HG02571 (cell line): ENCODE results near the gene TRNP1.

Source experiments
- ATAC-seq: cut with Tn5 transposase; IDR thresholded peaks from one replicate; pipeline ENCODE4 v1.9.1; 2021; ENCODE audit warnings: mild to moderate bottlenecking, moderate library complexity; ENCODE audit not compliant: unreplicated experiment

The TRNP1 gene

DNA sequence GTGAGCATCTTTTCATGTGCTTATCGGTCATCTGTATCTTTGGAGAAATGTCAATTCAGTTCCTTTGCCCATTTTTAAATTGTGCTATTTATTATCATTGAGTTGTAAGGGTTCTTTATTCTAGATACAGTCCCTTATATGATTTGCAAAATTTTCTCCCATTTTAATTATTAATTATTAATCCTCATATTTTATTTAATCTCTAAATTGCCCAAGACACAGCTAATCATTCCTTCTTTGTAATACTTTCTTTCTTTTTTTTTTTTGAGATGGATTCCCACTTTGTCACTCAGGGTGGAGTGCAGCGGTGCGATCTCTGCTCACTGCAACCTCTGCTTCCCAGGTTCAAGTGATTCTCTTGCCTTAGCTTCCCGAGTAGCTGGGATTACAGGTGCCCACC, 32.2 kb downstream of the TRNP1 start:
- ATAC-seq = no peak

DNA sequence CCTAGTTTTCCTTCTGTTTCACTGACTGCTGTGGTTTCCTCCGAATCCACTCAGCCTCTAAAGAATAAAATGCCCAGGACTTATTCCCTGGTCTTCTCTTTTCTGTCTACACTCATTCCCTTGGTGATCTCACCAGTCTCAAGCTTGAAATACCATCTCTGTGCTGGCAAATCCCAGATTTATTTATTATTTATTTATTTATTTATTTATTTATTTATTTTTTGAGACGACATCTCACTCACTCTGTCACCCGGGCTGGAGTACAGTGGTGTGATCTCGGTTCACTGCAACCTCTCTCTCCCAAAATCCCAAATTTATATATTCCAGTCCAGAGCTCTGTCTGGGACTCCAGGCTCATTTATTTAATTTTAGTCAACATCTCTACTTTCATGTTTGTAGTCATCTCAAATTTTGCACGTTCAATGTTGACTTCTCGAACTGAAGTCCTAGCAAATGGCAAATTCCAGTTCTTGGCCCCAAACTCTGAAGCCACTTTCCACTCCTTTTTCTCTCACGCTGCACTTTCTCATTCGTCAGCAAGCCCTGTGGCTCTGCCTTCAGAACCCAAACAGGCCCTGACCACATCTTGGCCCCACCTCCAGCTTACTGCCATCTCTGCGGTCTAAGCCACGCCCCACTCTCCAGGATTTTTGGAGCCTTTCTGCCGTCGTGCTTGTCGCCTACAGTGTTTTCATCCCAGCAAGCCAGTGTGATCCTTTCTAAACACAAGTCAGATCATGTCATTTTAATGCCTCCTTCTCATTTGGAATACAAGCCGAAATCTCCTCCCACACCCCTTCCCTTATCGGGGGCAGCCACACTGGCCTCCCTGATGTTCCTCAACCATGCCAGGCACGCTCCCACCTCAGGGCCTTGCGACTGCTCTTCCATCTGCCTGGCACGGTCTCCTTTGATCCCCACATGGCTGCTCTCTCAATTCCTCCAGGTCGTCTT, 33.4 kb downstream of the TRNP1 start:
- ATAC-seq = no peak

DNA sequence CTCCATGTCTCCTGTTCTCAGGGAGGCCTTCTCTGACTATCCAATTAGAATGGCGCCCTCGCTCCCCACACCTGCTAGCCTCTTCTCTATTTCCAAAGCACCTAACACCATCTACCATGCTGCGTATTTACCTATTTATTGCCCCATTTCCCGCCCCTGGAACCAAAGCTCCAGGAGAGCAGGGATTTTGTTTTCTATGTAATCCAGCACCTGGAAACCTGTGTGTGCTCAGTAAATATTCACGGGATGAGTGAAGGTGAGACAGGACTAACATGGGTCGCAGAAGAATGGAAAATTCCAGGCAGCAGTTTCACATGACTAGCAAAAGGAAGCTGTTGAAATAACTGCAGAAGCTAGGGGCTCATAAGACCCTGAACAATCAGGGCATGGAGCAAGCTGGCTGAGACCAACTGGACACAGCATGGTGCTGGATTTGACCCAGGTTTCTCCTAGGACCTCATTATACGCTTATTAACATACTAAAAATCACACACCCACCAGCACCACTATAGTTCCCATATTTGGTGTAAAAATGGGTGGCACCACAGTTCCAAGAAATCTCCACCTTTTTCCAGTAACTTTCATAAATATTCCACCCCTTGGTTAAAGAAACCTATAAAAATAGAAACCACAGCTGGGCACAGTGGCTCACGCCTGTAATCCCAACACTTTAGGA, 34.2 kb downstream of the TRNP1 start:
- no peak for ATAC-seq

DNA sequence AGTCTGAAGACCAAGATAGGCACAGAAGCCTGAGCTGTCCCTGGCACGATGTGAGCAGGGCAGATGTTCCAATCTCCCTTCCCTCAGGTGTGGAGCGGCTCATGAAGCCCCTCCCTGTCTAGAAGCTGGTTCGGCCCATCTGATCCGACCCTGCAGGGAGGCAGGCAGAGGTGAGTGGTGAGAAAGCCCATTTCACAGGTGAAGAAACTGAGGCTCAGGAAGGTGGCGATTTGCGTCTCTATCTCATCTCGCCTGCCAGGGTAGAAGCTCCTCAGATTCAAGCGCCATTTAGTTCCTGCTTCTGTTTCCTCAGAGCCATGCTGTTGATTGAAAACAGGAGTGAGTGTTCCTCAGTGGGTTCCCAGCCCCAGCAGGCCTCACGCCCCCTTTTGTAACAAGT, 36.0 kb downstream of the TRNP1 start:
- no peak for ATAC-seq

DNA sequence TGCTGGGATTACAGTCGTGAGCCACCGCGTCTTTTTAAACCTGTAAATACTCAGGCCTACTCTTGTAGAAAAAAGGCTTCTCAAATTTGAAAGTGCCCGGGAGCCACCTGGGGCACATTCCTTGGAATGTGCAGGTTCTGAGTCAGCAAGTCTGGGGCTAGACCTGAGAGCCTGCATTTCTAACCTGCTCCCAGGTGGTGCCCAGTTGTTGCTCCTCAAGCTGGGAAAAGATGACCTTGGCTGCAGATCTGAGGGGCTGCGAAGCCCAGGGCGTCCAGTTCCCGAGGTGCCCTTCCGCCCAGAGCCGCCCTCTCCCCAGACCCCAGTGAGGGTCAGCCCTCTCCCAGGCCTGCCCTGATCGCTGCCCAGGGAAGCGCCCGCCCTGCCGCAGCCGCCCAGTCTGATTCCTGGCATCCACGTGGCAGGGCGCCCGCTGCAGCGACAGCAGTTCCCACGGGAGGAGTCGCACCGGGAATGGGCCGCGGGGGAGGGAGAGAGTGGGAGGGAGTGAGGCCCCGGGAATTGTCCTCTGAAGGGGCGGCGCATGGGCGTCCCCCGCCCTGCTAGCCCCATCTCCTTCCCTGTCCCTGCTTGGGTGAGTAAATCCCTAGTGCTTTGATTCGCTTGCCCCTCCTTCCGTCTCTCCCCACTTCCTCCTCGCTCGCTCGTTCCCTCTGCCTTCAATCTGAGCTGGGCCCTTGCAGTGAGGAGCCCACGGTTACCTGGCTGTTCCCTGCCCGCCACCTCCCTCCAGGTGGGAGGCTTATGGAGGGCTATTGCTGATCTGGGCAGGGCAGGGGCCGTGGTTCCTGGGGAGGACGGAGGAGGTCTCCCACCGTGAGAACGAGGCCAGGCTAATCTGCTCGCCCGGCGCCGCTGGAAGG, 38.0 kb downstream of the TRNP1 start:
- ATAC-seq = no peak

DNA sequence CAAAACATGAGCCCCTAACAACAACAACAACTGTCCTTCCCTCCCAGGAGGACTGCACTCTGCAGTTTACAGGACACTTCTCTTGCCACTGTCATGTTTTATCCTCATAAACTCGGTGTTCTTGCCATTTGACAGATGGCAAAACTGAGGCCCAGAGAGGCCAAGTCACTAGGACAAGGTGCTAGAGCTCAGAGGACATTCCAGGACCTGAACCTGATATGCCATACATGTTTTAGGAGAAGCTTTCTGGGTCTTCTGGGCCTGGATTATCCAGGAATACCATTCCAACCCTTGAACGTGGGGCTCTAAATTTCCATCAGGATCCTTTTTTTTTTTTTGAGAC, 38.6 kb downstream of the TRNP1 start:
- ATAC-seq = no peak

DNA sequence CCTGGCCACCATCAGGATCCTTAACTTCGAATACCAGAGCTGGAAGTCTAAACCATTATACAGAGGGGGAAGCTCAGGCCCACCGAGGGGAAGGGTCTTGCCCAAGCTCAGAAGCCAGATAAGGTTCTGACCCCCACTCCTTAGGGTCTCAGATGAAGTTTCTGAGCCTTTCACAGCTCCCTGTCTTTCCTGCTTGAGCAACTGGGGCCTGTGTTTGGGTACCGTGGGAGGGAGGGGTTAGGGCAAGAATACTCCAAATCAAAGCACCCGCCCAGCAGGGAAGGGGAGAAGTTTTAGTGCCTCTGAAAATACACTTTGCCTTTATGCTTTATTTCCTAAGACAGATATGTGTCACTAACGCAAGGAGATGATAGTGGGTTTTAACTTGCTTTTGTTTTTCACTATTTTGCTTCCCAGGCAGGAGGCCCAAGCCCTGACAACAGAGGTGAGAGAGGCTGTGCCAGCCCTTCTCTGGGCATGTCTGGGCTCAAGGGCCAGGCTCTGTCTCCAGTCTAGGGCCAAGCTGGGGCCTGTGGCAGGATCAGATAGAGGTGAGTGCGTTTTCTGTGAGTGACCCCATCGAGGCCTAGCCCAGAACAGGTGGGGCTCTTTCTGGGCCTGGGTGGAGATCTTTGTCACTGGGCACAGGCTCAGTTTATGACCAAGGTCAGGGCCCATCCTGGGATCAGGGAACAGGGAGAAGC, 39.7 kb downstream of the TRNP1 start:
- no peak for ATAC-seq

DNA sequence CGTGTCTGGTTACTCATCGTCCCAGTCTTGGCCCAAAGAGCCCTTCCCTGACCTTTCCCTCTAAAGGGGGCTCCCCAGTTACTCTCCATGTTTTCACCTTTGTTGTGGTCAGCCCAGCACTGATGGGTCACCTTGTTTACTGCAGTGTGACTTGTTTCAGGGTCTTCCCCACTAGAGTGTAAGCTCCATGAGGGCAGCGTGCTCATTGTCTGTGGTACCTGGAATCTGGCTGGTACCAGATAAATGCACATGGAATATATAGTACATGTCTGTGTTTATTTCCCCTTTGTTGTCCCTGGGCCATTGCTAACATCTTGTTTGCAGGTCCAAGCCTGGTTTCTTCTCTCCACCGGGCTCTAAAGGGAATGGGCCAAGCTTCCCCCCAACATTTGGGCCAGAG, 41.9 kb downstream of the TRNP1 start:
- ATAC-seq = no peak

DNA sequence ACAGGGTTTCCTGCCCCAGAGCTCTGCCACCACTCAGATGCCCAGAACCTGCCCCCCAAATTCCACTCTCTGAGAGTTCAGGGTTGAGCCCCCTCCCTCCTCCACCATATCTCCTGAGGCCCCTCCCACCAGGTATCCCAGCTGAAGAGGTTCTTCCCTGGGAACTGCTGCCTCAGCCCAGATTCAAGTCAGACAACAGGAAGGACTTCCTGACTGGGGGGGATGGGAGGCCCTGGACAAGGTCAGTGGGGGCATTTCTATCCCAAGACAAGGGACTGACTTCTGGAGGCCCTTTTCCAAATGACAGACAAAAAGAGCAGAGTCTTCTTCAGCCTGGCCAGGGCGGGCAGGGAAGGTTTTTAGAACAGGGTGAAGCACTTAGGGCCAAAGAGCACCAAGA, 43.2 kb downstream of the TRNP1 start:
- no peak for ATAC-seq

DNA sequence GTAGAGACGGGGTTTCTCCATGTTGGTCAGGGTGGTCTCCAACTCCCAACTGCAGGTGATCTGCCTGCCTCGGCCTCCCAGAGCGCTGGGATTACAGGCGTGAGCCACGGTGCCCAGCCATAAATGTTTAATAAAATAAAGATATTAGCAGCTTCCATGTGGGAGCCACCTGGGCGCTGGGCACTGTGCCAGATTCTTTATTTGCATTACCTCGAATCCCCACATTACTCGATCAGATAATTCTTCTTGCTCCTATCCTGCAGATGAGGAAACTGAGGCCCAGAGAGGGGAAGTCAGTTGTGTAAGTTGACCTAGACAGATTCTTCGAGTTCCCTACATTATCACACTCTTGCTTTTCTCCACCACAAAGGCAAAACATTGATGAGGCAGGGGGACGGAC, 44.0 kb downstream of the TRNP1 start:
- no peak for ATAC-seq

DNA sequence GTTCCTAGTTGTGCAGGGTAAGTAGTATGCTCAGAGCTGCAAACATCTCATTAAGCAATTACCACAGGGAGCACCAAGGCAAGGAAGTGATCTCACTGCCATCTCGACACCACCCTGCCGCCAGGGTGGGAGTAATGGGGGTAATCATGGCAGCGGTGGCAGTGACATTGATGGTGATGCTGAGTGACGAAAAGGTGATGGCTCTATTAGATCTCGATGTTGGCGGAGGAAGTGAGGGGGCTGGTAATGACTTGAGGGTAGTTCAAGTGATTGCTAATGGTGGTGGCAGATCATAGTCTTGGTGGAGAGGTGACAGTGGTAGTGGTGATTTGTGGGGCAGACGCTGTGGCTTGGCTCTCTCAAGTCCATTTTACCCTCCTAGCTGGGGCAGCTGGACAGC, 44.5 kb downstream of the TRNP1 start:
- no peak for ATAC-seq

DNA sequence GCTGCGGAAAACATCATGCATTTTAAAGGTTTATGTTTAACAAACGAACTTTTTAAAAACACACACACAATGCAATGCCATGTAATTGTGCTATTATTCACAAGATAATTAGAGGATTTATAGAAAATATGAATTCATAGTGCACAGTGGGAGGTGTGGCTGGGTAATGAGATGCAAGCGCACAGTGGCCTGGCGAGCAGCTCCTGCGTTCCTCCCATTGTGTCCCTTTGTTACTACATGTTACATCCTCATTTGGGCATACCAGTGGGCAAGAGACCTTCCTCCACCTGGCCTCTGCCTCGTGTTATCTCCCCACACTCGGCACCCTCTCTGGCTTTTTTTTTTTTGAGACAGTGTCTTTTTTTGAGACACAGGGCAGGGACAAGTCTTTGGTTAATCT, 49.2 kb downstream of the TRNP1 start:
- ATAC-seq = no peak

DNA sequence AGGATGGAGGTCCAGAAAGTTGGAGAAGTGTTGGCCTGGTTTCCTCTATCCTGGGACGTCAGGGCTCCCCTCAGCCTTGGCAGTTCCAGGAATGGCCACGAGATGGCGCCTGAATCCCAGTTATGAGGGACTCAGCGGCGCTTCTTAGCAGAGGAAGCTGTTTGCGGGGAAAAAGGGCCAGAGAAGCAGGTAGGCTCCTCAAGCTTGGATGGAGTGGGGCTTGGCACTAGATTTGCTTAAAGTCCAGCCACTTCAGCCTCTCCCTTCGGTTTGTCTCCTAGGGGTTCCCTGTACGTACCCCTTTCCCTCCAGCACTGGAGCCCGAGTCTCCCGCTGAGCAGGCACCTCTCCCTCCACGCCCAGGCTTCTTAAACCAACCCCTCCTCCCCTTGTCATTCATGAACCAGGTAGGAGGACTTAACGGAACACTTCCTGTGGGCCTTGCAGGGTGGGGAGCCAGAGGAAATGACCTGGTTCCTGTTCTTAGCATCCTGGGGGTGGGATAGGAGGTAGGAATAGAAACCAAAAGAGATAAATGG, 51.2 kb downstream of the TRNP1 start:
- no peak for ATAC-seq

DNA sequence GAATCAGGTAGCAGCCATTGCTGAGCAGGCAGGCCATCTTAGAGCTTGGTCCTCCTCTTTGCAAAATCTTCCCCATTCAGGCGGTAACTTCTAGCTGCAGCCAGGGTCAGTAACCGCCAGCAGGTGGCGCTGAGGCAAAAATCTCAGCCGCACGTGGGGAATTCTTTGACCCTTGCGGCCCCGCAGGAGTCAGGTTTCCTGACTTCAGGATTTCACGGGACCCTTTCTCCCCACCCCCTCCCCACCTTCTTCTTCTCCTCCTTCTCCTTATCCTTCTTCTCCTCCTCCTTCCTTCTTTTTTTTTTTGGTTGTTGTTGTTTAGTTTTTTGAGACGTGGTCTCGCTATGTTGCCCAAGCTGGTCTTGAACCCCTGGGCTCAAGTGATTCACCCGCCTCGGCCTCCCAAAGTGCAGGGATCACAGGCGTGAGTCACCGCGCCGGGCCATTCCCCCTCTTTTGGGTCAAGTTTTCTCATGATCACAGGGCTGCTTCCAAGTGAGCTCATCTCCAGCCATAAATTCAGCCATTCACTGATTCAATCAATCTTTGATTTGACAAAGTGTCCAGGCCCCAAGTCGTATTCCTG, 52.6 kb downstream of the TRNP1 start:
- ATAC-seq = no peak

DNA sequence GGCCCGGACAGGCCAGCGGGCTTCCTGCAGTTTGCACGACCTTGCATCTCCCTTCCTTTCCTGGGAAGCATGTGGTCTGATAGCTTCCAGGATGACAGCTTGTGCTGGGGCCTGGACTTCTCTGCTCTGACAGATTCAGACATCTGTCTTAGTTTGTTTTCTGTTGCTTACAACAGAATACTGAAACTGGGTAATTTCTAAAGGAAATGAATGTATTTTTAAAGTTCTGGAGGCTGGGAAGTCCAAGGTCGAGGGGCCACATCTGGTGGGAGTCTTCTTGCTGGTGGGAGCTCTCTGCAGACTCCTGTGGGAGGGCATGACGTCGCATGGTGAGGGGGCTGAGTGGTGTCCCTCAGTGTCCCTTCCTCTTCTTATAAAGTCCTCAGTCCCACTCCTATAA, 54.4 kb downstream of the TRNP1 start:
- no peak for ATAC-seq

DNA sequence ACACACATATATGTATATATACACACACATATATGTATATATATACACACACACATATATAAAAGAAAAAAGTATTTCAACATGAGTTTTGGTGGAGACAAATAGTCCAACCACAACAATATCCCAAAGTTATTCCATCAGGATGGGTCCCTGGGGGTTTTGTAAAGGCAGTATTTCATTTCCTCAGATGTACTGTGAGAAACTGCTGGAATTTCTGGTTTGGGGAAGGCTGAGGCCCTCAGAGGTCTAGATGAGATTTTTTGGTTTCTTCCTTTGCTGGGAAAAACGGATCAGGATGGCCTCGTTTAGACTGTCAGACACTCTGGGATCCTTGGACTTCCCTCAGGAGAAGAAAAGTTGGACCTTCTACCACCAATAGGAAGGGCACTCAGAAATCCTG, 55.6 kb downstream of the TRNP1 start:
- ATAC-seq = no peak

DNA sequence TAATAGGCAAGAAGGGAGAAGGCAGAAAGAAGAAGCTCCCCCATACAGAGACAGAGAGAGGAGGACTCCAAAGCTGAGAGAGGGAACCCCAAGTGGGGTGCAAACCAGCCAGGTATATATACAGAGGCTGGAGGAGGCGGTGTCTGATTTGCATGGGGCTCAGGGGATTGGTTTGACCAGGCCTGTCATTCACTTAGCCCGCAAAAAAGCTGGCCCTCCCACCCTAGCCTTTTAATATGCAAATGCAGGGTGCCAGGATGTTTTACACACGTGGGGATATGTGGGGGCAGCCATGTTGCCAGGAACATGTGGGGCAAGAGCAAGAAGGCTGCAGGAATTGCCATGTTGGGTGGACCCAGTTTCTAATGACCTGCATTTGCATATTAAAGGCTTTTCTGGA, 56.1 kb downstream of the TRNP1 start:
- ATAC-seq = no peak
